Thyroid gland (tissue), 4 donors: Measurements from ENCODE around the gene TAC4.

Experiments used
- POLR2A ChIP-seq, 2 donors: fragments of 450-650 bp; IDR thresholded peaks; one replicate each; pipeline ENCODE4 v1.6.1; 2017; ENCODE audit warnings: antibody characterized with exemption in 2 of 2, mild to moderate bottlenecking in 2 of 2, moderate library complexity in 1 of 2
- TF ChIP-seq, protein P1 (sequence below), 6 experiments: fragments of 200-600 bp in 3 of 6; fragments of 450-650 bp in 3 of 6; sonication (generic) in 3 of 6; IDR thresholded peaks; one replicate each; pipeline ENCODE4 v1.5.1; 2016 to 2019; ENCODE audit warnings: antibody characterized with exemption in 6 of 6, mild to moderate bottlenecking in 2 of 6, inconsistent platforms in 1 of 6, moderate library complexity in 1 of 6

DNA sequence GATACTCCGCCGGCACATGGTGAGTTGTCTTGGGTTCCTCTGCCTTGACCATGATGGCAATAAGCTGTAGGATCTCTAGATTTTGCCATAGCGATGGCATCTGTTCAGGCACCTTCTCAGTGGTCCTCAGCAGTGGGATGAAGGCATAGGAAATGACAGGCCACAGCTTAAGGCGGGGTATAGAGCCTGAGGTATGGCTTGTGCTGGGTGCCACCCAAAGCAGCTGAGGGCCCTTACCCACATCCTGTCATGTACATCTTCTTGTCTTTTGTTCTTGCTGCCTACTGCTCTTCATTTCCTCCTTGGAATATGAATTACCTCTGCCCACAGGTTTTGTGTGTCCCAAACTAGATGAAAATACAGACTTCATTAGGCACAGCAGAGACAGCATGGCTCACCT is 29.9 kb downstream of the TAC4 start:
- TF ChIP-seq, protein P1, sequence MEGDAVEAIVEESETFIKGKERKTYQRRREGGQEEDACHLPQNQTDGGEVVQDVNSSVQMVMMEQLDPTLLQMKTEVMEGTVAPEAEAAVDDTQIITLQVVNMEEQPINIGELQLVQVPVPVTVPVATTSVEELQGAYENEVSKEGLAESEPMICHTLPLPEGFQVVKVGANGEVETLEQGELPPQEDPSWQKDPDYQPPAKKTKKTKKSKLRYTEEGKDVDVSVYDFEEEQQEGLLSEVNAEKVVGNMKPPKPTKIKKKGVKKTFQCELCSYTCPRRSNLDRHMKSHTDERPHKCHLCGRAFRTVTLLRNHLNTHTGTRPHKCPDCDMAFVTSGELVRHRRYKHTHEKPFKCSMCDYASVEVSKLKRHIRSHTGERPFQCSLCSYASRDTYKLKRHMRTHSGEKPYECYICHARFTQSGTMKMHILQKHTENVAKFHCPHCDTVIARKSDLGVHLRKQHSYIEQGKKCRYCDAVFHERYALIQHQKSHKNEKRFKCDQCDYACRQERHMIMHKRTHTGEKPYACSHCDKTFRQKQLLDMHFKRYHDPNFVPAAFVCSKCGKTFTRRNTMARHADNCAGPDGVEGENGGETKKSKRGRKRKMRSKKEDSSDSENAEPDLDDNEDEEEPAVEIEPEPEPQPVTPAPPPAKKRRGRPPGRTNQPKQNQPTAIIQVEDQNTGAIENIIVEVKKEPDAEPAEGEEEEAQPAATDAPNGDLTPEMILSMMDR (IDR thresholded peaks at IDR 0.05): no peak
- no peak for TF ChIP-seq POLR2A (IDR thresholded peaks at IDR 0.05)
